T-cell (primary cell): Measurements from ENCODE around the gene COL19A1. TPM values are rescaled to one million over a fixed set of nuclear protein-coding genes. Genes with fewer than 3 reads are reported as not detected.

ENCODE experiments used
- ATAC-seq, 4 experiments: fragments of 200-7000 bp in 3 of 4; fragments of 150-1000 bp in 1 of 4; cut with Tn5 transposase; replicated peaks in 1 of 4; 1 replicate in 3 of 4; 2 replicates in 1 of 4; pipeline ENCODE4 v1.10.0; 2021; ENCODE audit warnings: moderate library complexity in 3 of 4, mild to moderate bottlenecking in 2 of 4, moderate number of reproducible peaks in 1 of 4
- CTCF ChIA-PET, 2 donors: fragments of 300-600 bp; sonication (Branson Sonifier 250); formaldehyde crosslinking; loops; one replicate each; lab custom pipeline; 2022; ENCODE audit warnings: antibody characterized with exemption in 2 of 2; lab: Charles Lee
- POLR2A ChIA-PET, 2 donors: fragments of 300-600 bp; sonication (Branson Sonifier 250); formaldehyde crosslinking; loops; one replicate each; lab custom pipeline; 2022; ENCODE audit warnings: antibody characterized with exemption in 2 of 2; lab: Charles Lee
- DNase-seq, 35 experiments: peaks; one replicate each; pipeline versions ENCODE4 v3.0.0 to v3.0.0-alpha.2; 2013 to 2023
- H3K27ac ChIP-seq: one replicate; pipeline ENCODE4 v1.5.1; 2013; ENCODE audit warnings: low read length
- H3K27me3 ChIP-seq, 2 experiments: replicated peaks in 1 of 2; 1 replicate in 1 of 2; 2 replicates in 1 of 2; pipeline versions ENCODE4 v1.6.1 to v1.7.0; 2013; ENCODE audit warnings: low read length in 1 of 2, mixed read lengths in 1 of 2; ENCODE audit not compliant: control insufficient read depth in 2 of 2, insufficient read depth in 2 of 2; ENCODE audit errors: extremely low read depth in 1 of 2
- H3K36me3 ChIP-seq, 2 donors: 1 replicate in 1 of 2; 2 replicates in 1 of 2; pipeline versions ENCODE4 v1.6.1 to v1.7.0; 2013; ENCODE audit warnings: low read length in 1 of 2; ENCODE audit not compliant: control insufficient read depth in 2 of 2, insufficient read depth in 1 of 2; ENCODE audit errors: extremely low read depth in 1 of 2
- H3K4me1 ChIP-seq, 2 experiments: 1 replicate in 1 of 2; 2 replicates in 1 of 2; pipeline versions ENCODE4 v1.6.1 to v1.7.0; 2013; ENCODE audit warnings: low read length in 2 of 2, mixed read lengths in 1 of 2; ENCODE audit not compliant: insufficient read depth in 2 of 2, control insufficient read depth in 1 of 2; ENCODE audit errors: extremely low read depth in 1 of 2
- H3K4me3 ChIP-seq, 2 donors: 1 replicate in 1 of 2; 2 replicates in 1 of 2; pipeline versions ENCODE4 v1.5.1 to v1.7.0; 2013; ENCODE audit warnings: mild to moderate bottlenecking in 2 of 2, low read length in 1 of 2, moderate library complexity in 1 of 2; ENCODE audit not compliant: control insufficient read depth in 1 of 2; ENCODE audit errors: extremely low read depth in 1 of 2
- H3K9me3 ChIP-seq: 2 replicates; pipeline ENCODE4 v1.7.0; 2013
- H3K27ac Mint-ChIP-seq, 2 donors: one replicate each; pipeline ENCODE4 v1.8.0; 2020 to 2021; ENCODE audit warnings: mild to moderate bottlenecking in 2 of 2, mixed read lengths in 2 of 2
- H3K27me3 Mint-ChIP-seq, 2 donors: one replicate each; pipeline ENCODE4 v1.8.0; 2021 to 2022; ENCODE audit warnings: mixed read lengths in 2 of 2
- H3K36me3 Mint-ChIP-seq: one replicate; pipeline ENCODE4 v1.8.0; 2021; ENCODE audit warnings: mixed read lengths
- H3K4me1 Mint-ChIP-seq, 3 donors: one replicate each; pipeline ENCODE4 v1.8.0; 2020 to 2022; ENCODE audit warnings: mixed read lengths in 3 of 3, mild to moderate bottlenecking in 1 of 3
- H3K4me3 Mint-ChIP-seq, 3 donors: one replicate each; pipeline ENCODE4 v1.8.0; 2020 to 2022; ENCODE audit warnings: mild to moderate bottlenecking in 3 of 3, mixed read lengths in 3 of 3, moderate library complexity in 3 of 3
- H3K9me3 Mint-ChIP-seq, 3 donors: one replicate each; pipeline ENCODE4 v1.8.0; 2020 to 2022; ENCODE audit warnings: mixed read lengths in 3 of 3
- WGBS: methylation state at CpG from one replicate; pipeline ENCODE4 v1.1.5; 2013; ENCODE audit warnings: missing lambda C conversion rate; ENCODE audit not compliant: insufficient coverage; 5-methylcytosine and 5-hydroxymethylcytosine counted together
- total RNA-seq, 35 experiments: library from RNA in 6 of 35; stranded (reverse) in 6 of 35; fragments of 120-200 nt in 1 of 35; gene quantifications; one replicate each; pipeline versions ENCODE4 v1.2.1 to v1.2.4 and lab custom pipeline; 2013 to 2026

The COL19A1 gene
- total RNA-seq, 5 donors from 2014 or later (not counting 1 experiment from before 2014, with no cell fraction given), result 0.42 to 2.3 (median 0.55) TPM

GRCh38 chr6:69935079-69935478, 68.7 kb downstream of the COL19A1 start:
- no peaks in the 10 kb centered on the region for H3K4me1 ChIP-seq
- Mint-ChIP-seq H3K4me1 (no peaks in the 10 kb centered on the region), H3K36me3 (no peaks in the 10 kb centered on the region), H3K27ac (no peak overlapping the region), H3K9me3 (no peaks in the 10 kb centered on the region), H3K27me3 (peaks cover 3 to 5% of the 10 kb centered on the region in 2 donors), H3K4me3 (no peak overlapping the region)
- no peak for ATAC-seq
- POLR2A ChIA-PET, result no interaction called here
- DNase-seq, result no peak
- no peaks in the 10 kb centered on the region for H3K27me3 ChIP-seq
- no peak overlapping the region for H3K4me3 ChIP-seq
- CTCF ChIA-PET, result no interaction called here
- H3K36me3 ChIP-seq, result no peaks in the 10 kb centered on the region
- no peak overlapping the region for H3K27ac ChIP-seq
- no peaks in the 10 kb centered on the region for H3K9me3 ChIP-seq
- WGBS, result no CpG with 5 or more reads among the region's 1 CpG

- POLR2A ChIA-PET, result no interaction called here
- Histone ChIP-seq H3K4me1 (no peaks in the 10 kb centered on the region), H3K27ac (no peak overlapping the region), H3K9me3 (no peaks in the 10 kb centered on the region), H3K36me3 (no peaks in the 10 kb centered on the region), H3K27me3 (no peaks in the 10 kb centered on the region), H3K4me3 (no peak overlapping the region)
- CTCF ChIA-PET, result no interaction called here
- DNase-seq (no peak), ATAC-seq (no peak)
- H3K4me3 Mint-ChIP-seq, result no peak overlapping the region
- H3K9me3 Mint-ChIP-seq, result no peaks in the 10 kb centered on the region
- H3K4me1 Mint-ChIP-seq, result no peaks in the 10 kb centered on the region
- H3K27me3 Mint-ChIP-seq, result peaks cover 0 to 5% of the 10 kb centered on the region in 2 donors
- no peaks in the 10 kb centered on the region for H3K36me3 Mint-ChIP-seq
- no peak overlapping the region for H3K27ac Mint-ChIP-seq
Observed at GRCh38 chr6:69936674-69937363, 70.5 kb downstream of the COL19A1 start.

- Histone ChIP-seq H3K27me3 (no peaks in the 10 kb centered on the region), H3K9me3 (no peaks in the 10 kb centered on the region), H3K36me3 (no peaks in the 10 kb centered on the region), H3K27ac (no peak overlapping the region), H3K4me3 (no peak overlapping the region), H3K4me1 (no peaks in the 10 kb centered on the region)
- H3K27ac Mint-ChIP-seq, result no peak overlapping the region
- H3K27me3 Mint-ChIP-seq, result peaks cover 0 to 5% of the 10 kb centered on the region in 2 donors
- ATAC-seq, result no peak
- POLR2A ChIA-PET, result no interaction called here
- no peaks in the 10 kb centered on the region for H3K36me3 Mint-ChIP-seq
- H3K9me3 Mint-ChIP-seq, result no peaks in the 10 kb centered on the region
- CTCF ChIA-PET, result no interaction called here
- no peak overlapping the region for H3K4me3 Mint-ChIP-seq
- 100% methylated on average over 3 of the region's 7 CpGs for WGBS
- no peak for DNase-seq
- H3K4me1 Mint-ChIP-seq, result no peaks in the 10 kb centered on the region
Observed at GRCh38 chr6:69937402-69938136, 71.2 kb downstream of the COL19A1 start.

- no peak for DNase-seq
- Histone ChIP-seq H3K27me3 (no peaks in the 10 kb centered on the region), H3K27ac (no peak overlapping the region), H3K4me1 (no peaks in the 10 kb centered on the region), H3K36me3 (no peaks in the 10 kb centered on the region), H3K9me3 (no peaks in the 10 kb centered on the region), H3K4me3 (no peak overlapping the region)
- no peaks in the 10 kb centered on the region for H3K4me1 Mint-ChIP-seq
- no peak overlapping the region for H3K4me3 Mint-ChIP-seq
- no peak for ATAC-seq
- H3K27ac Mint-ChIP-seq, result no peak overlapping the region
- H3K27me3 Mint-ChIP-seq, result peaks cover 14 to 21% of the 10 kb centered on the region in 2 donors
- H3K9me3 Mint-ChIP-seq, result no peaks in the 10 kb centered on the region
- no CpG with 5 or more reads among the region's 2 CpGs for WGBS
- H3K36me3 Mint-ChIP-seq, result no peaks in the 10 kb centered on the region
- ChIA-PET CTCF (no interaction called here), POLR2A (no interaction called here)
Observed at GRCh38 chr6:69942485-69942884, 76.1 kb downstream of the COL19A1 start.

- ChIA-PET CTCF (interaction anchor here in 1 of 2 donors (0.8 kb wide), 1 partner anchor 27 kb away, joined by 3 read pairs; no protein-coding TSS in a partner anchor), POLR2A (no interaction called here)
- Mint-ChIP-seq H3K27ac (no peak overlapping the region), H3K36me3 (no peaks in the 10 kb centered on the region), H3K27me3 (peaks cover 11 to 23% of the 10 kb centered on the region in 2 donors), H3K4me3 (no peak overlapping the region), H3K9me3 (no peaks in the 10 kb centered on the region), H3K4me1 (no peaks in the 10 kb centered on the region)
- Histone ChIP-seq H3K36me3 (no peaks in the 10 kb centered on the region), H3K27ac (no peak overlapping the region), H3K4me3 (no peak overlapping the region), H3K27me3 (no peaks in the 10 kb centered on the region), H3K9me3 (no peaks in the 10 kb centered on the region), H3K4me1 (no peaks in the 10 kb centered on the region)
- no peak for DNase-seq
- WGBS, result no CpG with 5 or more reads among the region's 1 CpG
- ATAC-seq, result no peak
Observed at GRCh38 chr6:69945192-69945591, 78.8 kb downstream of the COL19A1 start.

- Mint-ChIP-seq H3K36me3 (no peaks in the 10 kb centered on the region), H3K27me3 (peaks cover 3 to 16% of the 10 kb centered on the region in 2 donors), H3K27ac (no peak overlapping the region), H3K4me1 (no peaks in the 10 kb centered on the region), H3K9me3 (no peaks in the 10 kb centered on the region), H3K4me3 (no peak overlapping the region)
- CTCF ChIA-PET, result no interaction called here
- WGBS, result no CpG with 5 or more reads among the region's 1 CpG
- POLR2A ChIA-PET, result no interaction called here
- H3K27me3 ChIP-seq, result no peaks in the 10 kb centered on the region
- no peaks in the 10 kb centered on the region for H3K36me3 ChIP-seq
- no peak overlapping the region for H3K4me3 ChIP-seq
- no peaks in the 10 kb centered on the region for H3K4me1 ChIP-seq
- H3K9me3 ChIP-seq, result no peaks in the 10 kb centered on the region
- no peak for DNase-seq
- ATAC-seq, result no peak
- H3K27ac ChIP-seq, result no peak overlapping the region
Observed at GRCh38 chr6:69948479-69949114, 82.2 kb downstream of the COL19A1 start.
